Measurements from ENCODE around the gene PMM1.

The PMM1 gene

DNA sequence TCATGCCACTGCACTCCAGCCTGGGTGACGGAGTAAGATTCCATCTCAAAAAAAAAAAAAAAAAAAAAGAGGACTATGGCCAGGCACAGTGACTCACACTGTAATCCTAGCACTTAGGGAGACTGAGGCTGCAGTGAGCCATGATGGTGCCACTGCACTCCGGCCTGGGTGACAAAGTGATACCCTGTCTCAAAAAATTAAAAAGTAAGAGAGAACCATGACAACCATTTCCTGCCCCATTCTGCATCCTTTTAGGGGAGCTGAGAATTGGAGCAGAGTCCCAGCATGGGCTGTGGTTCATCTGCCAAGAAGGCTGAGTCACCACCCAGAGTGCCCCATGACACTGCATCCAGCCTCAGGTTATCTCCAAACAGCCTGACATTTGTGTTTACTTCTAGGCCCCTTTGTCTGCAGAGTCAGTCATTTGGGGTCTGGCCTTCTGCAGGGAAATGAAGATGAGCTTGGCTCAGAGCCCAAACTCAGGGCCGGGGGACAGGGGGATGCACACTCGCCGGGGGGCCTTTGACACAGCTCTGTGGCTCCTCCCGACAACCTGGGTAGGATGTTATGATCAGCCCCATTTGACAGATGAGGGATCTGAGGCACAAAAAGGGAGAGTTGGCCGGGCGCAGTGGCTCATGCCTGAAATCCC, 24.1 kb downstream of the PMM1 start:
- in situ Hi-C loops (cut with MboI; ENCODE audit: low sequenced_read_pairs, unreplicated experiment), result no loop called here
- DNase-seq (ENCODE audit: low spot score), result no peak
- TF ChIP-seq, protein P1, sequence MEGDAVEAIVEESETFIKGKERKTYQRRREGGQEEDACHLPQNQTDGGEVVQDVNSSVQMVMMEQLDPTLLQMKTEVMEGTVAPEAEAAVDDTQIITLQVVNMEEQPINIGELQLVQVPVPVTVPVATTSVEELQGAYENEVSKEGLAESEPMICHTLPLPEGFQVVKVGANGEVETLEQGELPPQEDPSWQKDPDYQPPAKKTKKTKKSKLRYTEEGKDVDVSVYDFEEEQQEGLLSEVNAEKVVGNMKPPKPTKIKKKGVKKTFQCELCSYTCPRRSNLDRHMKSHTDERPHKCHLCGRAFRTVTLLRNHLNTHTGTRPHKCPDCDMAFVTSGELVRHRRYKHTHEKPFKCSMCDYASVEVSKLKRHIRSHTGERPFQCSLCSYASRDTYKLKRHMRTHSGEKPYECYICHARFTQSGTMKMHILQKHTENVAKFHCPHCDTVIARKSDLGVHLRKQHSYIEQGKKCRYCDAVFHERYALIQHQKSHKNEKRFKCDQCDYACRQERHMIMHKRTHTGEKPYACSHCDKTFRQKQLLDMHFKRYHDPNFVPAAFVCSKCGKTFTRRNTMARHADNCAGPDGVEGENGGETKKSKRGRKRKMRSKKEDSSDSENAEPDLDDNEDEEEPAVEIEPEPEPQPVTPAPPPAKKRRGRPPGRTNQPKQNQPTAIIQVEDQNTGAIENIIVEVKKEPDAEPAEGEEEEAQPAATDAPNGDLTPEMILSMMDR (IDR thresholded peaks at IDR 0.05; ENCODE audit: borderline replicate concordance, control extremely low read depth, extremely low read depth, insufficient read depth, missing control alignments), result no peak

DNA sequence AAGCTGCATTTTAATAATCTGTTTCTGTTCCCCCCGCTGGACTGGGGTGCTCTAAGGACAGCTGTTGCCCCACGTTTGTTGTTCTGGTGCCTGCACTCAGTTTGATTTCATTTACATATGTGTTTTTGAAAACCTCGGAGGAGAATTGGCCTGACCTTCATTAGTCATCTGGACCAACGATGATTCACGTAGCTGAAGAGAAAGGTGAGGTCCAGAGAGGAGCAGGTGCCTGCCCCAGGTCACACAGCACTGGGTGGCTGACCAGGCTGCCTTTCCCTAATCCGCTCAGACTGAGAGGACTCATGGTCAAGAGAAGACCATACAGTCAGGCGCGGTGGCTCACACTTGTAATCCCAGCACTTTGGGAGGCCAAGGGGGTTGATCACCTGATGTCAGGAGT, 25.1 kb downstream of the PMM1 start:
- no peak for DNase-seq (ENCODE audit: low spot score)
- in situ Hi-C loops (cut with MboI; ENCODE audit: low sequenced_read_pairs, unreplicated experiment), result no loop called here
- TF ChIP-seq, protein P1 (IDR thresholded peaks at IDR 0.05; ENCODE audit: borderline replicate concordance, control extremely low read depth, extremely low read depth, insufficient read depth, missing control alignments), result no peak

DNA sequence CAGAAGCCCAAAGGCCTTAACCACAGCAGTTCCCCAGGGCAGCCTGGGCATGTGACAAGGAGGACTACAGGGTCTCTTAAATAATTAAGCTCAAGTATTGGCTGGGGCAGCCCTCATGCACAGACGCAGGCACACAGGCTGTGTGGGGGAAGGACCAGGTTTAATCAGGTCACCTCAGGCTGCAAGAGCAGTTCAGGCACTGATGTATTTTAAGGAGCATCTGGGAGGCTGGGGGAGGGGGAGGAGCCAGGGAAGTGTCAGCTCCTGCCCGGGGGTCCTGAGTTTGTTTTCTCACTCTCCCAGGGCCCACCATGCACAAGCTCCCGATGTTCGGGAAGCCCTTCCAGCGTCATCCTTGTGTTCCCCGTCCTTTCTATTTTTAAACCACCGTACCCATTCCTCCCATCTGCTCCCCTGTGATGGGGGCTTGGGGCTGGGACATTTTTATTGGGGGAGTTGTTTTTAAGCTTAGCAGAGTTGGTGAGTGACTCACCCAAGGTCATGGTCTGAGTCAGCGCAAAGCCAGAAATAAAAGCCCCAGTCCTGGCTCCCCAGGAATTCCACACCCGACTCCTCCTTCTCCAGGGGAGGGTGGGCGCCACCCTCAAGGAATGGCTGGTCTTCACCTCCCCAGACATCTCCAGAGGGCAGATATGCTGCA, 26.5 kb downstream of the PMM1 start:
- DNase-seq (ENCODE audit: low spot score), result no peak
- TF ChIP-seq, protein P1 (IDR thresholded peaks at IDR 0.05; ENCODE audit: borderline replicate concordance, control extremely low read depth, extremely low read depth, insufficient read depth, missing control alignments), result no peak
- in situ Hi-C loops (cut with MboI; ENCODE audit: low sequenced_read_pairs, unreplicated experiment), result no loop called here

DNA sequence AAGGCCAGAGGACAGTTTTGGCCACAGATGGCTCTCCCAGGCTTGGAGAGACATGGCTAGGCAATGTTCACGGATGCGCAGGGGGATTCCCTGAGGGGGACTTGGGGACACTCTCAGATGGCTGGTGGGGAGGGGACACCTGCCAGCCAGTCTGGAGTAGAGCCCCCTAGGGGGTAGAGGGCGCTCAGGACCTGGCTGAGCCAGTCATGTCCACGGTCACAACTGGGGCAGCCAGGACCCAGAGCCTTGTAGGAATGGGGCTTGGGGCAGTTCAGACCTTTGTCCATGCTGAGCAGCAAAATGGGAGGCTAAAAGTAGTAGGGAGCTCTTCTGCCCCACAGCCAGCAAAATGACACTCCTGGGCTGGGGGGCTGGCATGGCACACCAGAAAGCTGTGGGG, 27.2 kb downstream of the PMM1 start:
- DNase-seq (ENCODE audit: low spot score), result no peak
- TF ChIP-seq, protein P1 (IDR thresholded peaks at IDR 0.05; ENCODE audit: borderline replicate concordance, control extremely low read depth, extremely low read depth, insufficient read depth, missing control alignments), result no peak
- in situ Hi-C loops (cut with MboI; ENCODE audit: low sequenced_read_pairs, unreplicated experiment), result no loop called here

DNA sequence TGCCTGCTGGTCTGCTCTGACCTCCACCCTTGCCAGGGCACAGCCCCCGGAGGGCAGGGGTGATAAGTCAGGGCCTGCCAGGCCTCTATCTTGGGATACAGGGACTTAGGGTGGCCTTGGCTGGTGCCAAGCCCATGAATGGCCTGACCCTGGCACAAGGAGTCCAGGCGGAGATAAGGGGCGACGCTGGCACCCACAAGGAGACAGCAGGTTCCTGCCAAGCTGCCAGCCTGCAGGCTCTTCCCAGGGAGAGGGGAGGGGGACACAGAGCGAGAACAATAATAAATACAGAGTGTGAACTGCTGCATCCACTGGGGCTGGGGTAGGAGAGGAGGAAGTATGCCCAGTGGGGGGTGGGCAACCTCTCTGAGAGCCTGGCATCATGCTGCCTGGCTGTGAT, 27.9 kb downstream of the PMM1 start:
- in situ Hi-C loops (cut with MboI; ENCODE audit: low sequenced_read_pairs, unreplicated experiment), result no loop called here
- no peak for DNase-seq (ENCODE audit: low spot score)
- TF ChIP-seq, protein P1 (IDR thresholded peaks at IDR 0.05; ENCODE audit: borderline replicate concordance, control extremely low read depth, extremely low read depth, insufficient read depth, missing control alignments), result no peak

DNA sequence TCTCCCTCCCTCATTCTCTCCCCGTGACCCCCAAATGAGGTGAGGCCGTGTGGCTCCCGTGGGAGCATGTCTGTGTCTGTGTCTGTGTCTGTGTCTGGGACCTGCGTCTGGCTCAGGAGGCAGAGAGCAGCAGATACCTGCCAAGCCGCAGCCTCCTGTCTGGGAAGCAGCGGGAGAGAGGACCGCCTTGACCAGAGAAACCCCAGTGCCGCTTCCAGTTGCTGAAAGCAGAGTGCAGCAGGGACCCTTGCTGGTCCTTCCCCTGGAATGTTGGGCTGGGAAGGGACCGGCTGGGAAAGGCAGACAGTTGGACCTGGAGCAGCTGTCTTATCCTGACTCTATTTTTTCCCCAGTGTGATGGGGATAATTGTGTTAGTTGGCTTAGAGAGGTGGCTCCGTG, 28.3 kb downstream of the PMM1 start:
- DNase-seq (ENCODE audit: low spot score), result no peak
- in situ Hi-C loops (cut with MboI; ENCODE audit: low sequenced_read_pairs, unreplicated experiment), result no loop called here
- TF ChIP-seq, protein P1 (IDR thresholded peaks at IDR 0.05; ENCODE audit: borderline replicate concordance, control extremely low read depth, extremely low read depth, insufficient read depth, missing control alignments), result no peak
